ENCODE data around the gene SAMD8.

GRCh38 chr10:75086278-75086934, 25.1 kb upstream of the SAMD8 start:
- no peak for TF ChIP-seq POLR2A (IDR thresholded peaks at IDR 0.05; ENCODE audit: low read length)
- TF ChIP-seq GATA1 (IDR thresholded peaks at IDR 0.05; ENCODE audit: low read depth, low read length), result no peak

All from erythroblast (primary cell).